ENCODE results near the gene TTLL11. TPM values are rescaled to one million over a fixed set of nuclear protein-coding genes. Genes with fewer than 3 reads are reported as not detected.
"Not testable (repeated sequence)": the region's sequence is repeated elsewhere in the genome, so short reads cannot be mapped to it uniquely, and the experiment has no call there.

TTLL11 gene
- total RNA-seq, 1 donor, result 7.3 TPM

GRCh38 chr9:122120316-122121071 lies 27.4 kb upstream of the TTLL11 start:
- no peak for DNase-seq (ENCODE audit: low read depth)
- TF ChIP-seq, protein P1, sequence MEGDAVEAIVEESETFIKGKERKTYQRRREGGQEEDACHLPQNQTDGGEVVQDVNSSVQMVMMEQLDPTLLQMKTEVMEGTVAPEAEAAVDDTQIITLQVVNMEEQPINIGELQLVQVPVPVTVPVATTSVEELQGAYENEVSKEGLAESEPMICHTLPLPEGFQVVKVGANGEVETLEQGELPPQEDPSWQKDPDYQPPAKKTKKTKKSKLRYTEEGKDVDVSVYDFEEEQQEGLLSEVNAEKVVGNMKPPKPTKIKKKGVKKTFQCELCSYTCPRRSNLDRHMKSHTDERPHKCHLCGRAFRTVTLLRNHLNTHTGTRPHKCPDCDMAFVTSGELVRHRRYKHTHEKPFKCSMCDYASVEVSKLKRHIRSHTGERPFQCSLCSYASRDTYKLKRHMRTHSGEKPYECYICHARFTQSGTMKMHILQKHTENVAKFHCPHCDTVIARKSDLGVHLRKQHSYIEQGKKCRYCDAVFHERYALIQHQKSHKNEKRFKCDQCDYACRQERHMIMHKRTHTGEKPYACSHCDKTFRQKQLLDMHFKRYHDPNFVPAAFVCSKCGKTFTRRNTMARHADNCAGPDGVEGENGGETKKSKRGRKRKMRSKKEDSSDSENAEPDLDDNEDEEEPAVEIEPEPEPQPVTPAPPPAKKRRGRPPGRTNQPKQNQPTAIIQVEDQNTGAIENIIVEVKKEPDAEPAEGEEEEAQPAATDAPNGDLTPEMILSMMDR (IDR thresholded peaks at IDR 0.05; ENCODE audit: insufficient read depth, low read length), result no peak
- H3K4me3 ChIP-seq (ENCODE audit: low read depth, low read length), result no peak overlapping the region

GRCh38 chr9:122119721-122120120 lies 26.6 kb upstream of the TTLL11 start:
- DNase-seq (ENCODE audit: low read depth), result no peak

GRCh38 chr9:122119166-122119521 lies 26.0 kb upstream of the TTLL11 start:
- no peak overlapping the region for H3K4me3 ChIP-seq (ENCODE audit: low read depth, low read length)
- TF ChIP-seq, protein P1 (IDR thresholded peaks at IDR 0.05; ENCODE audit: insufficient read depth, low read length), result no peak
- DNase-seq (ENCODE audit: low read depth), result no peak

More at GRCh38 chr9:122119721-122120120, 26.6 kb upstream of the TTLL11 start:
- TF ChIP-seq, protein P1 (IDR thresholded peaks at IDR 0.05; ENCODE audit: insufficient read depth, low read length), result no peak
- no peak overlapping the region for H3K4me3 ChIP-seq (ENCODE audit: low read depth, low read length)

DNA sequence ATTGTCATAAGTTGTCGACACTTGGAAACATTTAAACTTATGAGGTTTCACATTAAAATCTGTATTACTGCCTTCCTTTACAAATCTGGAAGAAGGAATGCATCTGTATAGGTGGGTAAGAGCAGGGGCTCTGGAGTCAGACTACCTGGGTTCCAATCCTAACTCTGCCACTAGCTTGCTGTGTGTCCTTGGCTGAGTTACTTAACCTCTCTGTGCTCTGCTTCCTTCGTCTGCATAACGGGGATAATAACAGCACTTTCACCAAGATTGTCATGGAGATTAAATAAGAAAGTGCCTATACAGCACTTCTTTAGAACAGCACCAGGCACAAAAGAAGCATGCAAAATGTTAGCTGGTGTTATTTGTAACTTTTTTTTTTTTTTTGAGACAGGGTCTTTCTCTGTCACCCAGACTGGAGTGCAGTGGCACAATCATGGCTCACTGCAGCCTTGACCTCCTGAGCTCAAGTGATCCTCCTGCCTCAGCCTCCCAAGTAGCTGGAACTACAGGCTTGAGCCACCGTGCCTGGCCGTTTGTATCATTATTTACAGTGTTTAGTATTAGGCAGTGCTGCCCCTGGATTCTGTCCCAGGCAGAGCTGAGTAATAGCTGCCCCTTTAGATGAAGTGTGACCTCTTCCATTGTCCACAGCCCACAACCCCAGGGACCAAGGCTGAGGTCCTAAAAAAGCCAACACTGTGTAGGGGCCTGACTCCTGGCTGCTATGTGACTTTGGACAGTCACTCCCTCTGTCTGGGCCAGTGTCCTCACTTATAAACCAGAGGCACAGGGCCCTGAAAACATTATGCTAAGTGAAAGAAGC lies 25.4 kb upstream of the TTLL11 start:
- DNase-seq (ENCODE audit: low read depth), result peak; percentile 52
- H3K4me3 ChIP-seq (ENCODE audit: low read depth, low read length), result no peak overlapping the region
- TF ChIP-seq, protein P1 (IDR thresholded peaks at IDR 0.05; ENCODE audit: insufficient read depth, low read length), result no peak

DNA sequence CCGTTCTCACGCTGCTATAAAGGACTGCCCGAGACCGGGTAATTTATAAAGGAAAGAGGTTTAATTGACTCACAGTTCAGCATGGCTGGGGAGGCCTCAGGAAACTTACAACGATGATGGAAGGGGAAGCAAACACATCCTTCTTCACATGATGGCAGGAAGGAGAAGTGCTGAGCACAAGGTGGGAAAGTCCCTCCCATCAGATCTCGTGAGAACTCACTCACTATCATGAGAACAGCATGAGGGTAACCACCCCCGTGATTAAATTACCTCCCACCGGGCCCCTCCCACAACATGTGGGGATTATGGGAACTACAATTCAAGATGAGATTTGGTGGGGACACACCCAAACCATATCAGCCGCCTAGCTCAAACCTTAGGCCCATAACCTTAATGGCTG lies 24.1 kb upstream of the TTLL11 start:
- not testable (repeated sequence) for DNase-seq (ENCODE audit: low read depth)

DNA sequence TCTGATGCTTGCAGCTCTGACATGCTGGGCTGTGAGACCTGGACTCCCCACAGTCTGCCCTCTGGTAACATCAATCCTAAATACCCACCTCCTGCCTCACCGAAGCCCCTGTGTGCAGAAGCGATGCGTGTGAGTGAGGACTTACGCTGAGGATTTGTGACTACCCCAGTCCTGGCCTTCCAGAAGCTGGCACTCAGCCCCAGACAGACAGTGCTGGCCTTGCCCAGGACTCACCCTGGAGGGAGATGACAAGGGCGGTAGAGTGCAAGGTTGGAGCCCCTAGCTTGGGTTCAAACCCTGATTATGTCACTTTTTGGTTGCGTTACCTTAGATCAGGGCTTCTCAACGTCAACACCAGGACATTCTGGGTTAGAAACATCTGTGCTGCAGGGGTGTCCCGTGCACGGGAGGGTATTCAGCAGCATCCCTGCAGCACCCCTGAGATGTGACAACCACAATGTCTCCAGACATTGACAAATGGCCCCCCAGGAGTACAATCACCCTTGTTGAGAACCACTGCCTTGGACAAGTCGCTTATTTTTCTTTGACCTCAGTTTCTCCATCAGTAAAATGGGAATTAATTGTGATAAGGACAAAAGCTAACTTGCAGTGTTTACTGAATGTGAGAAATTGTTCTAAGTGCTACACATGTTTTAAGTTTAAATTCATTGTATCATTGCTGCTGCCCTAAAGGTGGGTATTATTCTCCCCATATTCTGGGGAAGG lies 23.5 kb upstream of the TTLL11 start:
- TF ChIP-seq, protein P1 (IDR thresholded peaks at IDR 0.05; ENCODE audit: insufficient read depth, low read length), result no peak
- no peak for DNase-seq (ENCODE audit: low read depth)
- no peak overlapping the region for H3K4me3 ChIP-seq (ENCODE audit: low read depth, low read length)

More for the DNA sequence above, 24.1 kb upstream of the TTLL11 start:
- not testable (repeated sequence) for H3K4me3 ChIP-seq (ENCODE audit: low read depth, low read length)

DNA sequence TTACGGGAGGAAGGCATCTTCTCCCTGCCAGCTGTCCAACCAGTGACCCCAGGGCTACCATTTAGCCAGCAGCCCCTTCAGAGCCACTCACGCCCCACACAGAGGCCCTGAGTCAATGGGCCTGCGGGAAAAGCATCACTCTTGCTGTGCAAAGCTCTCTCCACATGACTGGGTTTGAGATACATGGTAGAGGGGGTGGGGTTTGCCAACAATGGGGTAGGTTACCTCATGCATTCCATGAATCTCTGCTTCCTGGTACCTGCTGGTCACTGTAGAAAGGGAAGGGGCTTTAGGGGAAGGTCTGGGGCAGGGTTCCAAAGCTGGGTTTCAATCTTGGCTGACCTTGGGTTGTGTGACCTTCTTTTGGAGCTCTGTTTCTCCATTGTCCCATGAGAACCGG lies 22.9 kb upstream of the TTLL11 start:
- no peak overlapping the region for H3K4me3 ChIP-seq (ENCODE audit: low read depth, low read length)
- no peak for DNase-seq (ENCODE audit: low read depth)
- TF ChIP-seq, protein P1 (IDR thresholded peaks at IDR 0.05; ENCODE audit: insufficient read depth, low read length), result no peak
